CD4-positive, alpha-beta T cell treated with Interleukin-1 beta for 1 hour (primary cell): ENCODE data around the gene TRIP4.
"Not testable (repeated sequence)": the region's sequence is repeated elsewhere in the genome, so short reads cannot be mapped to it uniquely, and the experiment has no call there.

Experiments used
- DNase-seq, 2 donors: peaks; one replicate each; pipeline ENCODE4 v3.0.0-alpha.2; 2020 to 2022

The TRIP4 gene

GRCh38 chr15:64387562-64388168, at the start of gene TRIP4:
TRIP4 (plus strand) TSS chr15:64387836; CDS start chr15:64387864, 28 bp downstream.
- peak; percentile 96 for DNase-seq

DNA sequence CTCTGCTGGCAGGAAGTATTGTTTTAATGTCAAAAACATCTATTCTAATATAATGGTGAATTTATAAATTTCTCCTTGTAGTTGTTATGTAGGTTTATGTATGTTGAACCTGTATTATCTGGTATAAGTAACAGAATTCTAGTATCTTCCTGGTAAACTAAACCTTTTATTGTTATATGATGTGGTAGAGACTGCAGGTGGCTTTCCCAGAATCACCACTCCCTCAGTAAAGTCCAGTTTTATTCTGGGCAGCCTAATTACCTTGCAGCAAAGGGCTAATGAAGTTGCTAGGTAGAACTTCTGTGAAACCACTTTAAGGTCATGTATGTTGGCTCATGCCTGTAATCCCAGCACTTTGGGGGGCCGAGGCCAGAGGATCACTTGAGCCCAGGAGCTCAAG, 47.3 kb upstream of the TRIP4 start:
- no peak for DNase-seq

GRCh38 chr15:64341961-64342360, 45.7 kb upstream of the TRIP4 start:
- no peak for DNase-seq

- DNase-seq, result no peak
Observed at GRCh38 chr15:64343222-64343621, 44.4 kb upstream of the TRIP4 start.

DNA sequence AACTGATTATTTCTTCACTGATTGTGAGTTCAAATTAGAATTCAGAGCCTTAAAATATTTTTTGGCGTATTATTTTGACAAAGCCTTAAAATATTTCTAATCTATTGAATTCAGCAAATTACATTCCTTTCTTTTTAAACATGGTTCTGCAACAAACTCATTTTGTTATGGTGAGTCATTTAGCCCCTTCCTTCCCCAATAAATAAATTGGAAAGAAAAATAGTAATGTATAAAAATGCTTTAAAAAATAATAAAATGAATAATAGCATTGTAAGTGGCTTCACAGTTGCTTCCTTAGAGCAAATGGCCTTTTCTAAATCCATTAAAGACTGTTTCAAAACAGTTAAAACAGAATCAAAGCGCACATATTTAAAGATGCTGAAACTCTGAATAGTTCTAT, 43.8 kb upstream of the TRIP4 start:
- DNase-seq, result no peak

GRCh38 chr15:64344651-64345294, 42.9 kb upstream of the TRIP4 start:
- no peak for DNase-seq

- not testable (repeated sequence) for DNase-seq
Observed at GRCh38 chr15:64346242-64346641, 41.4 kb upstream of the TRIP4 start.

DNA sequence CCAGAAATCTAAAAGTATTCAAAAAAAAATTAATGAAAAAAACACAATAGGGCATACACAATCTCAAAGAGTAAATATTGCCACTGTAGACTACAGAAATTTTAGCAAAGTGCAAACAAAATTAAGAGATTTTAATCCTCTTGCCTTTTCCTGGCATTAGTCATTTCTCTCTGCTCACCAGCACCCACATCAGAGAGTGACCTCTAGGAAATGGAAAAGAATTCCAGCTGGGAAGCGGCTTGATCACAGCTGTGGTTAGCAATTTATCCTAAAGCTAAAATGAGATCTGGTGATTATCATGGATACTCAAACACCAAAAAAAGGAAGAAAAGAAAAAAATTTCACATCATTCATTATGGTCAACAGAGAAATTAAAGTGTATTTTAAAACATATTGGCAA, 39.2 kb upstream of the TRIP4 start:
- no peak for DNase-seq

DNA sequence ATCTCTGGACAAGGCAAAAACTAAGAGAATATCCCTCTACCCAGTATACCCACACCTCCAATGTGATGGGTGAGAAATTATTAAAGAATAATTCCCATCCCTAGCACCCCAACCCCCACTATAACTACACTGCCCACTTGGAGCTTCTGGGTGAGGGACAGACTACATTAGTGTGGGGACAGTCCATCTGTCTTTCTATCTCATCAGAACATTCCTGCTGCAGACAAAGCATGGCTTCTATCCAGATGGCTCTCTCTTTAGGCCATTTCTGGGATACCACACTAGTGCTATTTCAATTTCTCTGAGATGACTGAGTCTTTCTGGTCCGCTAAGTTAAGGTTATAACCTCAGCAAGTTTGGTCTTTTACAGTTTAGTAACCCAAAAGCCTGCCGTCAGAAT, 38.3 kb upstream of the TRIP4 start:
- no peak for DNase-seq

DNA sequence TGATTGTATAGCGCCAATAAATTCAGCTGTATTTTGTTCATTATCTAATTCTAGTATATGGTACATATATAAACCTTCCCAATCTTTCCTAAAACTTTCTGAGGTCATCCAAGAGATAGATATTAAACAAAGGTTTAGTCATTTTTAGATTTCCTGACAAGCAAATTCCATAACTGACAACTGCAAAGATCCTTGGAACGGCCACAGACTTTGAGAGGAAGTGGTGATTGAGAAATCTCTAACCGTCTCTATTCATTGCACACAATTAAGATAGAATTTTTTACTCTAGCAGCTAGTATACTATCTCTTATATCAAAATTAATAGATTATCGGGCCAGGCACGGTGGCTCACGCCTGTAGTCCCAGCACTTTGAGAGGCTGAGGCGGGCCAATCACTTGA, 36.4 kb upstream of the TRIP4 start:
- DNase-seq, result no peak

DNA sequence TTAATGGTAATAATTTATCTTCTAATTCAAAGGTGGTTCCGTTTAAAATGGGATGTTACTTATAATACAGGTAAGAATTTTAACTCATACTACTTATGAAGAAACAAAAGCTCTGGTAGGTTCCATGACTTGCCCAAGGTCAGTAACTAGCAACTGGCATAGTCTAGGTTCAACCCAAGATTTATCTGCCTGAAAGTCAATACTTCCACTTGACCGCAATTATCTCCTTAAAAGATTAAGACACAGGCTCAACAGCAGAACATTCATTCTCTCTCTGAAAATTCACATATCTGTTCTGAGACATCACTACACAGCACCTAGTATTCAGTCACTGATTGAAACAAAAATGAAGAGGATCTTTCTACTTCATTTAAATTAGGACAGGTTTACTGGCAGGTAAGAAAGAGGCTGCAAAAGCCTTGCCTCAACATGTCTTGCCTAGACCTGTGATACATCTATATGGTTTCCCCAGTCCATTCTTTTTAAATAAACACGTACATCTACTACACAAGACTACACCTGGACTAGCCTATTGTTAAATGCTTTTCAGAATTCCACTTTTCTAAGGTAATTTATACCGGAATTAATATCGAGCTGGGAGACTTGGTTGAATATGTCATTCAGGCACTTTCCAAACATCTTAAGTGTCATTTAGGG, 32.8 kb upstream of the TRIP4 start:
- DNase-seq, result no peak

GRCh38 chr15:64355348-64355943, 32.2 kb upstream of the TRIP4 start:
- DNase-seq, result peak in 1 of 2 donors; percentile 9

DNA sequence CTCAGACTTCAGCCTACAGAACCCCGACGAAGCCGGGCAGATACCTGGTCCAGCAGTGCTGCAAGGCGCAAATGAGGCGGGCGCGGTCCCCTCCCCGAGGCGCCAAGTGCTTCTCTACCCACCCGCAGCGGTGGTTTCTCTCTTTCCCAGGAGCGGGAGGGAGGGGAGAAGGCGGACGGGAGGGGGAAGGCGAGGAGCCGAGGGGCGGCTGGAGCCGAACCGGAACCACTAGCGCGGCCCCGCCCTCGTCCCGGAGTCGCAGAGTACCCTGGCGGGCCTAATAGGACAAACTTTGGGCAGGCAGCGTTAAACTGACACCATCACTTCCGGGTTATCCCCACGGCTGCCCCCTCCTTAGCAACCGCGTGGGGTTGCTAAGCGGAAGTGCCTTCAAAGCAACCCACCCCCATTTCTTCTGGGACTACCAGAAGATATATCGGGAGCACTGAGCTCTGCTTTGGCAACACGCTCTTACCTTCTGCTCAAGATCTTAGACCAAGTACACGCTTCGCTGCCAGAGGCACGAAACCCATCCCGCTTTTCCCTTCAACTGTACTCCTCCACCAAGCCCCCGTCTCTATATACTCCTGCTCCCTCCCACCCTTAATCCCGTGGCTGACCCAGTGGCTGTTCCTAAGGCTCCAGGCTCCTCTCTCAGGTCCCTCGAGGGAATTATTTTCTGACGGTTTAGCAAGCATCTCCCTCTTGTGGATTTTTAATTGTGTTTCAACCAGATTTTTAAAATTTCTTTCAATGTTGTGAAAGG, 31.5 kb upstream of the TRIP4 start, which contains the start of gene CSNK1G1:
TSS of gene CSNK1G1 (minus strand) at position 230 of the 766 bp plus-strand sequence. CDS start 55,674 bp downstream, outside the sequence.
- peak; percentile 93 for DNase-seq

GRCh38 chr15:64356710-64357040, 31.0 kb upstream of the TRIP4 start:
- no peak for DNase-seq

- no peak for DNase-seq
Observed at GRCh38 chr15:64361259-64361658, 26.4 kb upstream of the TRIP4 start.

- no peak for DNase-seq
Observed at GRCh38 chr15:64369078-64369607, 18.5 kb upstream of the TRIP4 start.

GRCh38 chr15:64371383-64371782, 16.3 kb upstream of the TRIP4 start:
- not testable (repeated sequence) for DNase-seq

GRCh38 chr15:64373360-64373759, 14.3 kb upstream of the TRIP4 start:
- DNase-seq, result no peak

DNA sequence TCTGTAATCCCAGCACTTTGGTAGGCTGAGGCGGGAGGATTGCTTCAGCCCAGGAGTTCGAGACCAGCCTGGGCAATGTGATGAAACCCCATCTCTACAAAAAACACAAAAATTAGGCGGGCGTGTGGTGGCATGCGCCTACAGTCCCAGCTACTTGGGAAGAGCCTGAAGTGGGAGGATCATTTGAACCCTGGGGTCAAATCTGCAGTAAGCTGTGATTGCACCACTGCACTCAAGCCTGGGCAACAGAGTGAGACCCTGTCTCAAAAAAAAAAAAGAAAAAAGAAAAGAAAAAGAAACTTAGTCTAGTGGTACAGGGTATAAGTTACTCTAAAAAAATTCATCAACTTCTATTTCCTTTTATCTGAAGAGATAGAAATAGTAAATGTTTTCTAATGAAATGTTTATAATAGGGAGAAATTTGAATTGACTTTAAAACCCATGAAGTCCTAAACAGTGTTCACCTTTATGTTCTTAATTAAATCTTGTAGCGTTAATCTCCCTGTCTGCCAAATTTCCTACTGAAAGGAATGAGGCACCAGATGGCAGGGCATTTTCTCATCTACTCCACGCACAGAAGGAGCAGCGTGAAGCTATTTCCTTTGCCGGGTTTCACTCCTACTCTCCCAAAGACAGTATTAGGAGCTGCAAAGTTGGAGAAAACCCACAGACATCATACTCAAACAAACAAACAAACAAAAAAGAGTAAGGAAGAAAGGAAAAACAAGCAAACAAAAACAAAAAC, 8.2 kb upstream of the TRIP4 start:
- DNase-seq, result no peak

DNA sequence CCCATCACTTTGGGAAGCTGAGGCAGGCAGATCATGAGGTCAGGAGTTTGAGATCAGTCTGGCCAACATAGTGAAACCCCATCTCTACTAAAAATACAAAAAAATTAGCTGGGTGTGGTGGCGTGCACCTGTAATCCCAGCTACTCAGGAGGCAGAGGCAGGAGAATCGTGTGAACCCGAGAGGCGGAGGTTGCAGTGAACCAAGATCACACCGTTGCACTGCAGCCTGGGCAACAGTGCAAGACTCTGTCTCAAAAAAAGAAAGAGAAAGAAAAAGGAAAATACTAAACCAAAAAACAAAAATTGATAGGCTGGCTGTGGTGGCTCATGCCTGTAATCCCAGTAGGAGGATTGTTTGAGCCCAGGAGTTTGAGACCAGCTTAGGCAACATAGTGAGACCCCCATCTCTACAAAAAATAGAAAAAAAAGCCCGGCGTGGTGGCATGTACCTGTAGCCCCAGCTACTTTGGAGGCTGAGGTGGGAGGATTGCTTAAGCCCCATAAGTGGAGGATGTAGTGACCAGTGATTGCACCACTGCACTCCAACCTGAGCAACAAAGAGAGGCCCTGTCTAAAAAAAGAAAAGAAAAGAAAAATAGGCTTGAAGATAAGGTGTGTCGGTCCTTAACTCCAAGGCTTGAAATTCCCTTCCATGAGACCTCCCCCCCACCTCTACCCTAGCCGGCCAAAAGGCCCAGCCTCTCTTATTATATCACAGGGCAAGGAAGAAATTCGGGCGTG, 7.3 kb upstream of the TRIP4 start:
- not testable (repeated sequence) for DNase-seq

GRCh38 chr15:64381000-64381751, 6.5 kb upstream of the TRIP4 start, which contains the start of gene PCLAF:
PCLAF (minus strand) TSS chr15:64381441; CDS start chr15:64381371, 70 bp downstream.
- DNase-seq, result peak; percentile 90 to 93
